CD14-positive monocyte (primary cell): Measurements from ENCODE around the gene CHST15. TPM values are rescaled to one million over a fixed set of nuclear protein-coding genes. Genes with fewer than 3 reads are reported as not detected.
A peak's percentile ranks its signal among the peaks of the same experiment; 100 is the strongest.

Experiments
- DNase-seq, 3 donors: peaks; one replicate each; pipeline ENCODE4 v3.0.0-alpha.2; 2011 to 2022
- H2AFZ ChIP-seq: 2 replicates; pipeline ENCODE4 v1.6.0; 2012; ENCODE audit warnings: mild to moderate bottlenecking, low read depth, low read length, inconsistent platforms; ENCODE audit not compliant: insufficient read depth, poor library complexity, severe bottlenecking
- H3K27ac ChIP-seq, 2 donors: 1 replicate in 1 of 2; 2 replicates in 1 of 2; pipeline ENCODE4 v1.5.1; 2012 to 2013; ENCODE audit warnings: low read length in 2 of 2, control low read depth in 1 of 2, inconsistent platforms in 1 of 2, low read depth in 1 of 2, mild to moderate bottlenecking in 1 of 2
- H3K27me3 ChIP-seq, 2 donors: one replicate each; pipeline versions ENCODE4 v1.6.0 to v1.6.1; 2011 to 2013; ENCODE audit warnings: low read length in 2 of 2; ENCODE audit not compliant: control insufficient read depth in 2 of 2, insufficient read depth in 2 of 2
- H3K36me3 ChIP-seq, 2 donors: replicated peaks in 1 of 2; 1 replicate in 1 of 2; 2 replicates in 1 of 2; pipeline versions ENCODE4 v1.5.1 to v1.6.1; 2012 to 2013; ENCODE audit warnings: low read length in 2 of 2, control low read depth in 1 of 2, inconsistent platforms in 1 of 2, mild to moderate bottlenecking in 1 of 2; ENCODE audit not compliant: insufficient read depth in 2 of 2, control insufficient read depth in 1 of 2
- H3K4me1 ChIP-seq, 2 donors: 1 replicate in 1 of 2; 2 replicates in 1 of 2; pipeline versions ENCODE4 v1.5.1 to v1.6.1; 2012 to 2013; ENCODE audit warnings: low read length in 2 of 2, control low read depth in 1 of 2, inconsistent platforms in 1 of 2, mild to moderate bottlenecking in 1 of 2, moderate library complexity in 1 of 2; ENCODE audit not compliant: insufficient read depth in 2 of 2, control insufficient read depth in 1 of 2
- H3K4me2 ChIP-seq: replicated peaks from 2 replicates; pipeline ENCODE3; 2012; ENCODE audit warnings: low read length, moderate library complexity, mild to moderate bottlenecking; ENCODE audit not compliant: poor library complexity, severe bottlenecking; ENCODE audit errors: extremely low read depth
- H3K4me3 ChIP-seq, 3 experiments: fragments of 200-600 bp in 1 of 3; sonication (generic) in 1 of 3; replicated peaks in 1 of 3; 1 replicate in 2 of 3; 2 replicates in 1 of 3; pipeline ENCODE4 v1.5.1; 2011 to 2013; ENCODE audit warnings: low read length in 3 of 3, mild to moderate bottlenecking in 3 of 3, control low read depth in 2 of 3, low read depth in 2 of 3, inconsistent platforms in 1 of 3, moderate library complexity in 1 of 3
- H3K79me2 ChIP-seq: 2 replicates; pipeline ENCODE4 v1.6.0; 2012; ENCODE audit warnings: mild to moderate bottlenecking, control low read depth, inconsistent platforms, low read length, moderate library complexity; ENCODE audit not compliant: insufficient read depth
- H3K9ac ChIP-seq: 2 replicates; pipeline ENCODE4 v1.6.0; 2017; ENCODE audit warnings: low read length, mild to moderate bottlenecking; ENCODE audit not compliant: insufficient read depth, poor library complexity, severe bottlenecking
- H3K9me3 ChIP-seq, 2 donors: replicated peaks in 1 of 2; 1 replicate in 1 of 2; 2 replicates in 1 of 2; pipeline versions ENCODE4 v1.5.1 to v1.6.1; 2012 to 2013; ENCODE audit warnings: low read length in 2 of 2, control low read depth in 1 of 2; ENCODE audit not compliant: control insufficient read depth in 1 of 2, insufficient read depth in 1 of 2
- H4K20me1 ChIP-seq: 2 replicates; pipeline ENCODE4 v1.6.0; 2012; ENCODE audit warnings: mild to moderate bottlenecking, low read length, control low read depth, moderate library complexity; ENCODE audit not compliant: insufficient read depth
- H3K27ac Mint-ChIP-seq, 7 donors: one replicate each; pipeline ENCODE4 v1.8.0; 2020; ENCODE audit warnings: mild to moderate bottlenecking in 7 of 7, mixed read lengths in 7 of 7, moderate library complexity in 6 of 7, inconsistent platforms in 2 of 7
- H3K27me3 Mint-ChIP-seq, 3 donors: one replicate each; pipeline ENCODE4 v1.8.0; 2021 to 2022; ENCODE audit warnings: low read depth in 3 of 3, mild to moderate bottlenecking in 3 of 3, mixed read lengths in 3 of 3, moderate library complexity in 3 of 3, inconsistent platforms in 1 of 3
- H3K36me3 Mint-ChIP-seq, 2 donors: one replicate each; pipeline ENCODE4 v1.8.0; 2020; ENCODE audit warnings: mixed read lengths in 2 of 2, inconsistent platforms in 1 of 2, mild to moderate bottlenecking in 1 of 2
- H3K4me1 Mint-ChIP-seq: one replicate; pipeline ENCODE4 v1.8.0; 2020; ENCODE audit warnings: mild to moderate bottlenecking, mixed read lengths
- H3K4me3 Mint-ChIP-seq, 2 donors: one replicate each; pipeline ENCODE4 v1.8.0; 2020; ENCODE audit warnings: mild to moderate bottlenecking in 2 of 2, mixed read lengths in 2 of 2, moderate library complexity in 1 of 2
- H3K9me3 Mint-ChIP-seq, 7 donors: one replicate each; pipeline ENCODE4 v1.8.0; 2020 to 2022; ENCODE audit warnings: mixed read lengths in 7 of 7, mild to moderate bottlenecking in 6 of 7, moderate library complexity in 6 of 7, inconsistent platforms in 2 of 7
- WGBS: methylation state at CpG from one replicate; pipeline ENCODE4 v1.1.5; 2013; ENCODE audit warnings: missing lambda C conversion rate; ENCODE audit not compliant: insufficient coverage; 5-methylcytosine and 5-hydroxymethylcytosine counted together
- intact Hi-C, 2 donors: fragments of 100-400 bp; cut with micrococcal nuclease; formaldehyde crosslinking; loops; one replicate each; pipeline versions ENCODE4 v1.15.0 to v1.15.1; 2023
- polyA plus RNA-seq, 3 donors: library from polyadenylated mRNA; depleted of rRNA in 1 of 3; unstranded in 2 of 3; stranded (reverse) in 1 of 3; fragments of 300-500 nt in 2 of 3; fragments of >200 nt in 1 of 3; fragmentation: Illumina TruSeq in 2 of 3; gene quantifications; 1 replicate in 2 of 3; 2 replicates in 1 of 3; pipeline ENCODE4 v1.2.3, GENCODE V29; 2012 to 2021
- TF ChIP-seq, protein P1 (sequence below): fragments of 200-600 bp; IDR thresholded peaks from one replicate; pipeline ENCODE4 v1.8.0; 2022; ENCODE audit warnings: antibody characterized with exemption, mild to moderate bottlenecking

Gene CHST15
- polyA plus RNA-seq, 3 donors, result 54.4 to 106 (median 87.5) TPM

DNA sequence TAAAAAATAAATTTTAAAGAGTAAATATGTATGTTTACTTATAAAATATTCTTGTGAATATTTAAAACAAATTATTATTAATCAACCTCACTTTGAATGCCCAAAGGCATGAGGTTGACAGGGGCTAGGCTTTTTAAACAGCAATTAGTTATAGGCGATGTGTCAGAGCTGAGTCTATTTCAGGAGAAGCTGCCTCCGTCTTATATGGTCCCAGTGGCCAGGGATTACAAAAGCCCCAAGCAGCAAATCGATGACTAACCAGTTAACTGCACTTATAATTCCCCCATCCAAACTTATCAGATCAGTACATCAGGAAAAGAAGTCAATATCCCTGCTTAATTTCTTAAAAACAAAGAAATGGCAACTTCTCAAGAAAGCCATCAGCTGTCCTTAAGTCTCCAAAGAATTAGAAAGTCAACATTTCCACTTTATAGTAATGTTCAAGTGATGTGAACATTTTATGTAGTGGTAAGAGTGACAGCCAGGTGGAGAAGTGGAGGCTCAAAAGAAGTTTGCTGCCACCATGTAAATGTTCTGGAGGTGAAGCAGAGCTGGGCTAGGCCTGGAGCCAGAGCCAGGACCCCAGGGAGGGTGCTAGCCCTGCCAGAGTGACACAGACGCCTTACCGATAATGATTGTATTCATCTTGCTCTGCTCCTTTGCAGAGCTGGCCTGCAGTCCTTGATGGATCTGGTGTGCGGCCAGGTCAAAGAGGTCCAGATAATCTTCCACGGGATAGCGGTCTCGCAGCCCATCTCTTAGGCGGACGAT is 51.5 kb downstream of the CHST15 start:
- DNase-seq, result peak in 1 of 3 donors; percentile 29

More for the DNA sequence above, 51.5 kb downstream of the CHST15 start:
- Mint-ChIP-seq H3K27ac (peak overlapping the region in 6 of 7 donors; percentile 45 to 94 (median 88)), H3K36me3 (peaks cover 94 to 96% of the 10 kb centered on the region in 2 donors), H3K27me3 (peaks cover 0 to 5% (median 5%) of the 10 kb centered on the region in 3 donors), H3K4me1 (peaks cover 96% of the 10 kb centered on the region), H3K9me3 (peaks cover 0 to 3% (median 1%) of the 10 kb centered on the region in 7 donors), H3K4me3 (peak overlapping the region in 1 of 2 donors; percentile 17)
- H3K4me3 ChIP-seq, result no peak overlapping the region
- intact Hi-C loops, result loop anchor here in 1 of 2 donors (2.0 kb wide), 1 partner anchor 53 kb away; no protein-coding TSS in a partner anchor
- H3K9ac ChIP-seq, result no peak overlapping the region
- peaks cover 46 to 80% of the 10 kb centered on the region in 2 donors for H3K36me3 ChIP-seq
- no peaks in the 10 kb centered on the region for H3K27me3 ChIP-seq
- H3K27ac ChIP-seq, result peak overlapping the region in 1 of 2 donors; percentile 78
- H4K20me1 ChIP-seq, result peaks cover 31% of the 10 kb centered on the region
- H3K4me1 ChIP-seq, result peaks cover 93 to 97% of the 10 kb centered on the region in 2 donors
- H3K9me3 ChIP-seq, result no peaks in the 10 kb centered on the region
- peaks cover under 1% of the 10 kb centered on the region for H3K79me2 ChIP-seq
- TF ChIP-seq, protein P1, sequence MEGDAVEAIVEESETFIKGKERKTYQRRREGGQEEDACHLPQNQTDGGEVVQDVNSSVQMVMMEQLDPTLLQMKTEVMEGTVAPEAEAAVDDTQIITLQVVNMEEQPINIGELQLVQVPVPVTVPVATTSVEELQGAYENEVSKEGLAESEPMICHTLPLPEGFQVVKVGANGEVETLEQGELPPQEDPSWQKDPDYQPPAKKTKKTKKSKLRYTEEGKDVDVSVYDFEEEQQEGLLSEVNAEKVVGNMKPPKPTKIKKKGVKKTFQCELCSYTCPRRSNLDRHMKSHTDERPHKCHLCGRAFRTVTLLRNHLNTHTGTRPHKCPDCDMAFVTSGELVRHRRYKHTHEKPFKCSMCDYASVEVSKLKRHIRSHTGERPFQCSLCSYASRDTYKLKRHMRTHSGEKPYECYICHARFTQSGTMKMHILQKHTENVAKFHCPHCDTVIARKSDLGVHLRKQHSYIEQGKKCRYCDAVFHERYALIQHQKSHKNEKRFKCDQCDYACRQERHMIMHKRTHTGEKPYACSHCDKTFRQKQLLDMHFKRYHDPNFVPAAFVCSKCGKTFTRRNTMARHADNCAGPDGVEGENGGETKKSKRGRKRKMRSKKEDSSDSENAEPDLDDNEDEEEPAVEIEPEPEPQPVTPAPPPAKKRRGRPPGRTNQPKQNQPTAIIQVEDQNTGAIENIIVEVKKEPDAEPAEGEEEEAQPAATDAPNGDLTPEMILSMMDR, result no peak
- no peak overlapping the region for H2AFZ ChIP-seq
- WGBS, result 95% methylated on average over 8 of the region's 11 CpGs
- H3K4me2 ChIP-seq, result no peak overlapping the region
